Colonic mucosa (tissue), 4 donors: ENCODE results near the gene SYTL1. TPM values are rescaled to one million over a fixed set of nuclear protein-coding genes. Genes with fewer than 3 reads are reported as not detected.

Source experiments
- DNase-seq: peaks from one replicate; pipeline ENCODE4 v3.0.0-alpha.2; 2020
- H3K27ac ChIP-seq: fragments of 200-600 bp; one replicate; pipeline ENCODE4 v1.8.0; 2021
- H3K27me3 ChIP-seq: fragments of 200-600 bp; one replicate; pipeline ENCODE4 v1.8.0; 2021
- H3K36me3 ChIP-seq: fragments of 200-600 bp; one replicate; pipeline ENCODE4 v1.8.0; 2021
- H3K4me1 ChIP-seq: fragments of 200-600 bp; one replicate; pipeline ENCODE4 v1.8.0; 2021; ENCODE audit warnings: mild to moderate bottlenecking
- H3K4me3 ChIP-seq: fragments of 200-600 bp; one replicate; pipeline ENCODE4 v1.8.0; 2021
- H3K9ac ChIP-seq, 2 donors: one replicate each; pipeline ENCODE4 v1.7.0; 2013; ENCODE audit warnings: control low read depth in 2 of 2, low read depth in 2 of 2, low read length in 2 of 2
- H3K9me3 ChIP-seq: fragments of 200-600 bp; one replicate; pipeline ENCODE4 v1.8.0; 2021
- CTCF ChIP-seq: fragments of 200-600 bp; IDR thresholded peaks from one replicate; pipeline ENCODE4 v1.8.0; 2022; ENCODE audit warnings: antibody characterized with exemption, mild to moderate bottlenecking
- intact Hi-C: fragments of 100-400 bp; cut with DNase I; formaldehyde crosslinking; loops from one replicate; pipeline ENCODE4 v1.14.1; 2022
- total RNA-seq, 2 donors: library from RNA; stranded (reverse); fragmentation: NEBNext Ultra II Directional in 1 of 2; extraction: Animal tissue kit (Norgen Biotek cat#: 25700) in 1 of 2; gene quantifications; one replicate each; pipeline ENCODE4 v1.2.1, GENCODE V29; 2021
- donor health status: healthy.
- donor health status: DM: no; HTN: no; CAD: no.
- donor health status: DM: no; HTN: no; CAD: no.

SYTL1 gene
- total RNA-seq, 2 donors from 2014 or later = 15.6 to 17.4 TPM

GRCh38 chr1:27372808-27373690, 31.2 kb downstream of the SYTL1 start:
- no peak for DNase-seq
- H3K36me3 ChIP-seq = no peaks in the 10 kb centered on the region
- no peak overlapping the region for H3K27ac ChIP-seq
- H3K9ac ChIP-seq = no peak overlapping the region
- H3K27me3 ChIP-seq = no peaks in the 10 kb centered on the region
- no peak overlapping the region for H3K4me3 ChIP-seq
- no peaks in the 10 kb centered on the region for H3K4me1 ChIP-seq
- no peaks in the 10 kb centered on the region for H3K9me3 ChIP-seq
- intact Hi-C loops = no loop called here
- TF ChIP-seq CTCF = no peak

GRCh38 chr1:27374362-27375086, 32.7 kb downstream of the SYTL1 start, which contains the start of gene FCN3:
FCN3 (minus strand) TSS chr1:27374824; CDS start chr1:27374818, 6 bp downstream.
- intact Hi-C loops = no loop called here
- Histone ChIP-seq H3K4me1 (no peaks in the 10 kb centered on the region), H3K27ac (no peak within 1 kb of the TSS)

GRCh38 chr1:27377760-27378495, 36.1 kb downstream of the SYTL1 start:
- no peak for TF ChIP-seq CTCF
- no peak overlapping the region for H3K4me3 ChIP-seq
- H3K27ac ChIP-seq = no peak overlapping the region
- no peak overlapping the region for H3K9ac ChIP-seq
- H3K27me3 ChIP-seq = no peaks in the 10 kb centered on the region
- intact Hi-C loops = no loop called here
- DNase-seq = no peak
- H3K36me3 ChIP-seq = no peaks in the 10 kb centered on the region
- H3K9me3 ChIP-seq = no peaks in the 10 kb centered on the region
- H3K4me1 ChIP-seq = no peaks in the 10 kb centered on the region

More at GRCh38 chr1:27374362-27375086, 32.7 kb downstream of the SYTL1 start, which contains the start of gene FCN3:
- no peak for DNase-seq
- H3K36me3 ChIP-seq = no peaks in the 10 kb centered on the region
- no peak within 1 kb of the TSS for H3K9ac ChIP-seq
- H3K4me3 ChIP-seq = no peak within 1 kb of the TSS
- no peaks in the 10 kb centered on the region for H3K27me3 ChIP-seq
- no peak for TF ChIP-seq CTCF
- no peaks in the 10 kb centered on the region for H3K9me3 ChIP-seq

- Histone ChIP-seq H3K9ac (no peak overlapping the region), H3K4me3 (no peak overlapping the region), H3K9me3 (no peaks in the 10 kb centered on the region), H3K27me3 (no peaks in the 10 kb centered on the region), H3K4me1 (no peaks in the 10 kb centered on the region), H3K27ac (no peak overlapping the region), H3K36me3 (no peaks in the 10 kb centered on the region)
- intact Hi-C loops = no loop called here
- no peak for DNase-seq
- TF ChIP-seq CTCF = no peak
Observed at GRCh38 chr1:27379564-27380122, 37.8 kb downstream of the SYTL1 start.

- Histone ChIP-seq H3K9ac (no peak overlapping the region), H3K36me3 (no peaks in the 10 kb centered on the region), H3K27ac (no peak overlapping the region), H3K9me3 (no peaks in the 10 kb centered on the region), H3K27me3 (no peaks in the 10 kb centered on the region), H3K4me3 (no peak overlapping the region), H3K4me1 (no peaks in the 10 kb centered on the region)
- no peak for DNase-seq
- no peak for TF ChIP-seq CTCF
- intact Hi-C loops = no loop called here
Observed at GRCh38 chr1:27380224-27380623, 38.4 kb downstream of the SYTL1 start.
